Adrenal gland (tissue), 12 donors: ENCODE measurements around the gene TCTN1. TPM values are rescaled to one million over a fixed set of nuclear protein-coding genes. Genes with fewer than 3 reads are reported as not detected.

ENCODE experiments used
- DNase-seq, 7 donors: peaks; one replicate each; pipeline ENCODE4 v3.0.0-alpha.2; 2019 to 2020
- H3K27ac ChIP-seq, 5 donors: fragments of 200-600 bp; sonication (generic) in 4 of 5; 1 replicate in 3 of 5; 2 replicates in 2 of 5; pipeline versions ENCODE4 v1.5.1 to v1.8.0; 2016 to 2020; ENCODE audit warnings: mild to moderate bottlenecking in 1 of 5
- H3K27me3 ChIP-seq: fragments of 200-600 bp; 2 replicates; pipeline ENCODE4 v1.8.0; 2021
- H3K36me3 ChIP-seq, 2 donors: fragments of 200-600 bp; replicated peaks in 1 of 2; 1 replicate in 1 of 2; 2 replicates in 1 of 2; pipeline versions ENCODE4 v1.5.1 to v1.8.0; 2018 to 2022
- H3K4me1 ChIP-seq, 2 donors: fragments of 200-600 bp; replicated peaks in 1 of 2; 1 replicate in 1 of 2; 2 replicates in 1 of 2; pipeline versions ENCODE4 v1.5.1 to v1.8.0; 2018 to 2021
- H3K4me3 ChIP-seq, 4 donors: fragments of 200-600 bp; sonication (generic) in 3 of 4; one replicate each; pipeline ENCODE4 v1.5.1; 2016 to 2018
- H3K9me3 ChIP-seq, 3 donors: fragments of 200-600 bp; sonication (generic) in 1 of 3; replicated peaks in 1 of 3; 1 replicate in 2 of 3; 2 replicates in 1 of 3; pipeline versions ENCODE4 v1.5.1 to v1.8.0; 2016 to 2021
- CTCF ChIP-seq, 6 experiments: fragments of 450-650 bp in 4 of 6; fragments of 200-600 bp in 2 of 6; sonication (generic) in 1 of 6; IDR thresholded peaks; 1 replicate in 5 of 6; 2 replicates in 1 of 6; pipeline versions ENCODE4 v1.5.1 to v1.8.0; 2016 to 2021; ENCODE audit warnings: antibody characterized with exemption in 6 of 6, mild to moderate bottlenecking in 2 of 6, moderate library complexity in 1 of 6
- POLR2A ChIP-seq, 2 donors: fragments of 450-650 bp; IDR thresholded peaks; one replicate each; pipeline ENCODE4 v1.6.1; 2017; ENCODE audit warnings: antibody characterized with exemption in 2 of 2, mild to moderate bottlenecking in 2 of 2, moderate library complexity in 1 of 2
- WGBS, 4 donors: extraction: QIAGEN DNeasy Blood & Tissue Kit in 2 of 4; methylation state at CpG; one replicate each; pipeline versions ENCODE4 v1.1.5 to v1.1.7; 2013 to 2017; 5-methylcytosine and 5-hydroxymethylcytosine counted together
- intact Hi-C, 2 donors: fragments of 100-400 bp; cut with DNase I; formaldehyde crosslinking; loops; one replicate each; pipeline versions ENCODE4 v1.14.1 to v1.15.0; 2022 to 2023
- polyA plus RNA-seq, 3 donors: library from polyadenylated mRNA; stranded (reverse); fragments of 200-250 nt in 2 of 3; fragments of 350-450 nt in 1 of 3; fragmentation: Illumina TruSeq in 1 of 3; extraction: RNeasy Lipid Tissue Mini Kit (QIAGEN cat#74804) in 1 of 3; gene quantifications; one replicate each; pipeline ENCODE4 v1.2.3, GENCODE V29; 2013 to 2014
- total RNA-seq, 9 donors: library from RNA; depleted of rRNA in 4 of 9; stranded (reverse); fragments of >200 nt in 4 of 9; fragments of 120-200 nt in 1 of 9; fragmentation: NEBNext Ultra II Directional in 1 of 9; extraction: Animal tissue kit (Norgen Biotek cat#: 25700) in 1 of 9; gene quantifications; one replicate each; pipeline versions ENCODE4 v1.1.0 to v1.2.4, GENCODE V29; 2013 to 2023
- donor health status: healthy with polysubstance abuse.
- donor health status: Bipolar disorder and iron deficiency.
- donor health status: DM: yes; HTN: yes; CAD: no.
- donor health status: DM: no; HTN: no; CAD: no.
- donor health status: DM: no; HTN: no; CAD: no.
- donor health status: DM: yes; HTN: yes; CAD: no.

Gene TCTN1
- total and polyA plus RNA-seq, 12 donors = 37.3 to 174 (median 55.1) TPM

- intact Hi-C loops = loop anchor here in 1 of 2 donors (10.0 kb wide), 2 partner anchors 212 to 272 kb away; no protein-coding TSS in a partner anchor
- TF ChIP-seq CTCF (IDR thresholded peaks at IDR 0.05) = no peak
- no peak for TF ChIP-seq POLR2A (IDR thresholded peaks at IDR 0.05)
- 72 to 75% (median 74%) methylated on average over 23 of the region's 23 CpGs for WGBS, 4 donors
Measured at GRCh38 chr12:110613071-110613770, 708 bp upstream of the TCTN1 start.

GRCh38 chr12:110615171-110615570 is 1.2 kb downstream of the TCTN1 start:
- no peaks in the 10 kb centered on the region for H3K9me3 ChIP-seq
- H3K27ac ChIP-seq = no peak overlapping the region
- WGBS, 4 donors = 87 to 90% (median 90%) methylated on average over 8 of the region's 8 CpGs
- intact Hi-C loops = loop anchor here in 1 of 2 donors (10.0 kb wide), 2 partner anchors 210 to 270 kb away; no protein-coding TSS in a partner anchor
- H3K4me1 ChIP-seq = peaks cover 9% of the 10 kb centered on the region in 2 donors
- H3K4me3 ChIP-seq = no peak overlapping the region
- H3K27me3 ChIP-seq = no peaks in the 10 kb centered on the region
- DNase-seq = no peak
- no peak for TF ChIP-seq POLR2A (IDR thresholded peaks at IDR 0.05)
- H3K36me3 ChIP-seq = no peaks in the 10 kb centered on the region

More at GRCh38 chr12:110613071-110613770, 708 bp upstream of the TCTN1 start:
- Histone ChIP-seq H3K27me3 (no peaks in the 10 kb centered on the region), H3K27ac (peak overlapping the region in 2 of 5 donors; percentile 66 to 73), H3K9me3 (no peaks in the 10 kb centered on the region), H3K4me3 (peak overlapping the region in 2 of 4 donors; percentile 44 to 61), H3K36me3 (no peaks in the 10 kb centered on the region), H3K4me1 (peaks cover 9% of the 10 kb centered on the region in 2 donors)
- peak in 1 of 7 donors; percentile 50 for DNase-seq

- Histone ChIP-seq H3K36me3 (no peaks in the 10 kb centered on the region), H3K4me3 (no peak overlapping the region), H3K27me3 (no peaks in the 10 kb centered on the region), H3K9me3 (no peaks in the 10 kb centered on the region), H3K27ac (no peak overlapping the region), H3K4me1 (peaks cover 9% of the 10 kb centered on the region in 2 donors)
- WGBS, 4 donors = 94 to 99% (median 95%) methylated on average over 5 of the region's 5 CpGs
- TF ChIP-seq POLR2A (IDR thresholded peaks at IDR 0.05) (no peak), CTCF (IDR thresholded peaks at IDR 0.05) (no peak)
- DNase-seq = peak in 1 of 7 donors; percentile 30
- intact Hi-C loops = loop anchor here in 1 of 2 donors (10.0 kb wide), 2 partner anchors 208 to 268 kb away; no protein-coding TSS in a partner anchor
Measured at GRCh38 chr12:110616471-110617115, 2.7 kb downstream of the TCTN1 start.

GRCh38 chr12:110619534-110619953 is 5.6 kb downstream of the TCTN1 start:
- peak in 1 of 7 donors; percentile 20 for DNase-seq
- Histone ChIP-seq H3K27ac (no peak overlapping the region), H3K36me3 (no peaks in the 10 kb centered on the region), H3K4me1 (peaks cover 4 to 6% of the 10 kb centered on the region in 2 donors), H3K9me3 (no peaks in the 10 kb centered on the region), H3K4me3 (no peak overlapping the region), H3K27me3 (no peaks in the 10 kb centered on the region)
- intact Hi-C loops = loop anchor here in 1 of 2 donors (10.0 kb wide), 2 partner anchors 205 to 265 kb away; no protein-coding TSS in a partner anchor
- 85 to 90% (median 87%) methylated on average over 4 of the region's 4 CpGs for WGBS, 4 donors
- TF ChIP-seq POLR2A (IDR thresholded peaks at IDR 0.05) (no peak), CTCF (IDR thresholded peaks at IDR 0.05) (no peak)
